Activated CD8-positive, alpha-beta memory T cell treated with anti-CD3 and anti-CD28 coated beads, Interleukin-2, amount 50 U/mL, for 24 hours (primary cell): ENCODE data around the gene TWIST1.

ENCODE experiments used
- DNase-seq: peaks from one replicate; pipeline ENCODE4 v3.0.0-alpha.2; 2020; ENCODE audit errors: extremely low read depth

TWIST1 gene

GRCh38 chr7:19117091-19117869, at the start of gene TWIST1:
Gene TWIST1 (minus strand): TSS chr7:19117636. CDS start chr7:19117321, 315 bp downstream.
- no peak for DNase-seq

- no peak for DNase-seq
Measured at GRCh38 chr7:19161671-19162070, 44.2 kb upstream of the TWIST1 start.

GRCh38 chr7:19146699-19147098, 29.3 kb upstream of the TWIST1 start:
- DNase-seq, result no peak

- no peak for DNase-seq
Measured at GRCh38 chr7:19145434-19146115, 28.1 kb upstream of the TWIST1 start.

GRCh38 chr7:19144661-19145433, 27.4 kb upstream of the TWIST1 start, which contains the start of gene FERD3L:
Gene FERD3L (minus strand): TSS chr7:19145421. CDS start chr7:19145362, 59 bp downstream.
- no peak for DNase-seq

GRCh38 chr7:19143881-19144574, 26.6 kb upstream of the TWIST1 start:
- no peak for DNase-seq

- DNase-seq, result no peak
Measured at GRCh38 chr7:19139706-19140327, 22.4 kb upstream of the TWIST1 start.

- no peak for DNase-seq
Measured at GRCh38 chr7:19133886-19134285, 16.4 kb upstream of the TWIST1 start.

- DNase-seq, result no peak
Measured at GRCh38 chr7:19133390-19133789, 16.0 kb upstream of the TWIST1 start.

- DNase-seq, result no peak
Measured at GRCh38 chr7:19128856-19129255, 11.4 kb upstream of the TWIST1 start.

- DNase-seq, result no peak
Measured at GRCh38 chr7:19121977-19122588, 4.6 kb upstream of the TWIST1 start.

GRCh38 chr7:19119870-19120486, 2.5 kb upstream of the TWIST1 start:
- no peak for DNase-seq

GRCh38 chr7:19119372-19119771, 1.9 kb upstream of the TWIST1 start:
- no peak for DNase-seq

- DNase-seq, result no peak
Measured at GRCh38 chr7:19118636-19119371, 1.4 kb upstream of the TWIST1 start.

- no peak for DNase-seq
Measured at GRCh38 chr7:19117870-19118608, 603 bp upstream of the TWIST1 start.

GRCh38 chr7:19116121-19117090, 1.0 kb downstream of the TWIST1 start:
- DNase-seq, result no peak

- no peak for DNase-seq
Measured at GRCh38 chr7:19114551-19114855, 2.9 kb downstream of the TWIST1 start.
